ENCODE data around the gene ANKS1B. TPM values are rescaled to one million over a fixed set of nuclear protein-coding genes. Genes with fewer than 3 reads are reported as not detected.

The ANKS1B gene
- polyA plus RNA-seq, 3 donors = not detected

GRCh38 chr12:98819071-98819470 lies 1165.7 kb downstream of the ANKS1B start:
- WGBS (ENCODE audit: insufficient coverage) = no CpG with 5 or more reads among the region's 3 CpGs
- H3K27ac Mint-ChIP-seq = no peak overlapping the region

GRCh38 chr12:98818239-98818638 lies 1166.5 kb downstream of the ANKS1B start:
- no peaks in the 10 kb centered on the region for H3K79me2 ChIP-seq (ENCODE audit: insufficient read depth, low read length)
- H3K9me3 ChIP-seq (replicated peaks in 1 of 2; ENCODE audit: control insufficient read depth in 1 of 2, insufficient read depth in 1 of 2, low read length in 2 of 2) = no peaks in the 10 kb centered on the region
- H4K20me1 ChIP-seq (ENCODE audit: insufficient read depth, low read length) = no peaks in the 10 kb centered on the region
- H3K36me3 ChIP-seq (replicated peaks in 1 of 2; ENCODE audit: control insufficient read depth in 1 of 2, insufficient read depth in 2 of 2, low read length in 2 of 2) = no peaks in the 10 kb centered on the region
- no peak overlapping the region for H3K9ac ChIP-seq (ENCODE audit: insufficient read depth, low read length, poor library complexity, severe bottlenecking)
- H3K4me1 ChIP-seq (ENCODE audit: control insufficient read depth in 1 of 2, insufficient read depth in 2 of 2, low read length in 2 of 2) = no peaks in the 10 kb centered on the region
- Mint-ChIP-seq H3K4me3 (no peak overlapping the region), H3K27me3 (ENCODE audit: low read depth in 3 of 3) (peaks cover 2 to 5% (median 4%) of the 10 kb centered on the region in 3 donors), H3K36me3 (no peaks in the 10 kb centered on the region), H3K27ac (no peak overlapping the region), H3K4me1 (no peaks in the 10 kb centered on the region), H3K9me3 (peaks cover 0 to 2% (median 0%) of the 10 kb centered on the region in 7 donors)
- no peak for TF ChIP-seq CTCF (IDR thresholded peaks at IDR 0.05)
- peaks cover 2 to 3% of the 10 kb centered on the region in 2 donors for H3K27me3 ChIP-seq (ENCODE audit: control insufficient read depth in 2 of 2, insufficient read depth in 2 of 2, low read length in 2 of 2)
- no peak overlapping the region for H2AFZ ChIP-seq (ENCODE audit: insufficient read depth, low read depth, low read length, poor library complexity, severe bottlenecking)
- no peak for DNase-seq
- H3K4me2 ChIP-seq (replicated peaks; ENCODE audit: extremely low read depth, low read length, poor library complexity, severe bottlenecking) = no peak overlapping the region
- intact Hi-C loops (cut with micrococcal nuclease) = no loop called here
- no peak overlapping the region for H3K4me3 ChIP-seq (replicated peaks in 1 of 3; ENCODE audit: low read depth in 2 of 3, low read length in 3 of 3)
- no peak overlapping the region for H3K27ac ChIP-seq (ENCODE audit: low read depth in 1 of 2, low read length in 2 of 2)
- no CpG with 5 or more reads among the region's 2 CpGs for WGBS (ENCODE audit: insufficient coverage)

More at GRCh38 chr12:98819071-98819470, 1165.7 kb downstream of the ANKS1B start:
- Histone ChIP-seq H2AFZ (ENCODE audit: insufficient read depth, low read depth, low read length, poor library complexity, severe bottlenecking) (no peak overlapping the region), H3K4me3 (replicated peaks in 1 of 3; ENCODE audit: low read depth in 2 of 3, low read length in 3 of 3) (no peak overlapping the region), H3K27ac (ENCODE audit: low read depth in 1 of 2, low read length in 2 of 2) (no peak overlapping the region), H3K4me1 (ENCODE audit: control insufficient read depth in 1 of 2, insufficient read depth in 2 of 2, low read length in 2 of 2) (no peaks in the 10 kb centered on the region), H3K9me3 (replicated peaks in 1 of 2; ENCODE audit: control insufficient read depth in 1 of 2, insufficient read depth in 1 of 2, low read length in 2 of 2) (no peaks in the 10 kb centered on the region), H3K79me2 (ENCODE audit: insufficient read depth, low read length) (no peaks in the 10 kb centered on the region), H3K4me2 (replicated peaks; ENCODE audit: extremely low read depth, low read length, poor library complexity, severe bottlenecking) (no peak overlapping the region), H4K20me1 (ENCODE audit: insufficient read depth, low read length) (no peaks in the 10 kb centered on the region), H3K9ac (ENCODE audit: insufficient read depth, low read length, poor library complexity, severe bottlenecking) (no peak overlapping the region), H3K27me3 (ENCODE audit: control insufficient read depth in 2 of 2, insufficient read depth in 2 of 2, low read length in 2 of 2) (peaks cover 2 to 3% of the 10 kb centered on the region in 2 donors), H3K36me3 (replicated peaks in 1 of 2; ENCODE audit: control insufficient read depth in 1 of 2, insufficient read depth in 2 of 2, low read length in 2 of 2) (no peaks in the 10 kb centered on the region)
- H3K36me3 Mint-ChIP-seq = no peaks in the 10 kb centered on the region
- peaks cover 0 to 2% (median 0%) of the 10 kb centered on the region in 7 donors for H3K9me3 Mint-ChIP-seq
- intact Hi-C loops (cut with micrococcal nuclease) = no loop called here
- no peak for TF ChIP-seq CTCF (IDR thresholded peaks at IDR 0.05)
- no peaks in the 10 kb centered on the region for H3K4me1 Mint-ChIP-seq
- H3K27me3 Mint-ChIP-seq (ENCODE audit: low read depth in 3 of 3) = peaks cover 4 to 6% (median 5%) of the 10 kb centered on the region in 3 donors
- H3K4me3 Mint-ChIP-seq = no peak overlapping the region
- DNase-seq = no peak

All from CD14-positive monocyte (primary cell).